WTC11 (cell line): Measurements from ENCODE around the gene SETSIP. TPM values are rescaled to one million over a fixed set of nuclear protein-coding genes. Genes with fewer than 3 reads are reported as not detected.
A peak's percentile ranks its signal among the peaks of the same experiment; 100 is the strongest.

ENCODE experiments used
- ATAC-seq: fragments of 200-7000 bp; cut with Tn5 transposase; 2 replicates; pipeline ENCODE4 v1.10.0; 2021; ENCODE audit warnings: mild to moderate bottlenecking, moderate library complexity
- Bru-seq: library from RNA; stranded (reverse); fragments of 400-500 nt; gene quantifications from one replicate; lab custom pipeline; 2021; lab: Mats Ljungman, UMichigan
- CTCF ChIA-PET: fragments of 300-600 bp; sonication (Branson Sonifier 250); formaldehyde crosslinking; loops from one replicate; lab custom pipeline; 2021; ENCODE audit warnings: antibody characterized with exemption; lab: Charles Lee
- POLR2A ChIA-PET: fragments of 350-600 bp; sonication (Branson Sonifier 250); formaldehyde crosslinking; loops from one replicate; lab custom pipeline; 2021; ENCODE audit warnings: antibody characterized with exemption; lab: Charles Lee
- DNase-seq: peaks from one replicate; pipeline ENCODE4 v3.0.0; 2021; ENCODE audit warnings: low spot score
- H3K27ac Mint-ChIP-seq: 2 replicates; pipeline ENCODE4 v1.8.0; 2021; ENCODE audit warnings: mixed read lengths
- H3K27me3 Mint-ChIP-seq: 2 replicates; pipeline ENCODE4 v1.8.0; 2021; ENCODE audit warnings: low read depth, mild to moderate bottlenecking, moderate library complexity, mixed read lengths
- H3K36me3 Mint-ChIP-seq: 2 replicates; pipeline ENCODE4 v1.8.0; 2021; ENCODE audit warnings: mixed read lengths
- H3K4me1 Mint-ChIP-seq: 2 replicates; pipeline ENCODE4 v1.8.0; 2022; ENCODE audit warnings: mixed read lengths
- H3K4me3 Mint-ChIP-seq: 2 replicates; pipeline ENCODE4 v1.8.0; 2021; ENCODE audit warnings: mild to moderate bottlenecking, moderate library complexity, mixed read lengths
- H3K9me3 Mint-ChIP-seq: 2 replicates; pipeline ENCODE4 v1.8.0; 2021; ENCODE audit warnings: mixed read lengths
- CREM ChIP-seq: sonication (generic); formaldehyde crosslinking; IDR thresholded peaks from 2 replicates; pipeline ENCODE4 v1.8.1; 2022; ENCODE audit warnings: mild to moderate bottlenecking, missing genetic modification reagents, moderate library complexity
- FOXP1 ChIP-seq: sonication (generic); formaldehyde crosslinking; IDR thresholded peaks from 2 replicates; pipeline ENCODE4 v1.8.0; 2022; ENCODE audit warnings: missing genetic modification reagents, mild to moderate bottlenecking, moderate library complexity, borderline replicate concordance
- JUN ChIP-seq: sonication (generic); formaldehyde crosslinking; IDR thresholded peaks from 2 replicates; pipeline ENCODE4 v1.8.0; 2023; ENCODE audit warnings: mild to moderate bottlenecking, missing genetic modification reagents
- KAT7 ChIP-seq: sonication (generic); formaldehyde crosslinking; IDR thresholded peaks from 2 replicates; pipeline ENCODE4 v1.8.1; 2023; ENCODE audit warnings: missing genetic modification reagents, mild to moderate bottlenecking, borderline replicate concordance
- MXD4 ChIP-seq: fragments of 250-450 bp; sonication (Bioruptor Pico); IDR thresholded peaks from 2 replicates; pipeline ENCODE4 v1.8.0; 2021; ENCODE audit warnings: mild to moderate bottlenecking, moderate library complexity, borderline replicate concordance
- MYBL2 ChIP-seq: sonication (generic); formaldehyde crosslinking; IDR thresholded peaks from 2 replicates; pipeline ENCODE4 v1.8.1; 2023; ENCODE audit warnings: mild to moderate bottlenecking, moderate library complexity, missing genetic modification reagents
- NFATC4 ChIP-seq: fragments of 250-450 bp; sonication (Bioruptor Pico); IDR thresholded peaks from 2 replicates; pipeline ENCODE4 v1.9.0; 2021; ENCODE audit warnings: mild to moderate bottlenecking
- NFE2L1 ChIP-seq: sonication (generic); formaldehyde crosslinking; IDR thresholded peaks from 2 replicates; pipeline ENCODE4 v1.8.1; 2023; ENCODE audit warnings: missing genetic modification reagents
- NR3C1 ChIP-seq: sonication (generic); formaldehyde crosslinking; conservative IDR thresholded peaks from 2 replicates; pipeline ENCODE4 v1.8.1; 2023; ENCODE audit warnings: low read depth, mild to moderate bottlenecking, missing genetic modification reagents
- OVOL2 ChIP-seq: fragments of 250-450 bp; sonication (Bioruptor Pico); IDR thresholded peaks from 2 replicates; pipeline ENCODE4 v1.9.0; 2021; ENCODE audit warnings: mild to moderate bottlenecking, borderline replicate concordance
- TCF7 ChIP-seq: sonication (generic); formaldehyde crosslinking; IDR thresholded peaks from 2 replicates; pipeline ENCODE4 v1.8.0; 2022; ENCODE audit warnings: mild to moderate bottlenecking, low read depth, missing genetic modification reagents, moderate library complexity
- ZNF121 ChIP-seq: sonication (generic); formaldehyde crosslinking; IDR thresholded peaks from 2 replicates; pipeline ENCODE4 v1.8.0; 2023; ENCODE audit warnings: missing genetic modification reagents
- ZNF263 ChIP-seq: sonication (generic); formaldehyde crosslinking; IDR thresholded peaks from 2 replicates; pipeline ENCODE4 v1.8.1; 2022; ENCODE audit warnings: low read depth, mild to moderate bottlenecking, moderate library complexity, missing genetic modification reagents
- ZNF423 ChIP-seq: fragments of 250-450 bp; sonication (Bioruptor Pico); IDR thresholded peaks from 2 replicates; pipeline ENCODE4 v2.1.2; 2022; ENCODE audit warnings: mild to moderate bottlenecking, moderate library complexity
- long read RNA-seq, 3 experiments: library from RNA in 1 of 3; library from capped mRNA in 1 of 3; library from polyadenylated mRNA in 1 of 3; unstranded in 2 of 3; stranded (forward) in 1 of 3; transcript quantifications; one replicate each; pipeline ENCODE4 v2.0.0, GENCODE V29; 2021
- total RNA-seq: library from RNA; stranded (reverse); gene quantifications from 3 replicates; pipeline ENCODE4 v1.2.3, GENCODE V29; 2021
- TF ChIP-seq, protein P1 (sequence below): sonication (generic); formaldehyde crosslinking; IDR thresholded peaks from 2 replicates; pipeline ENCODE4 v1.8.1; 2023; ENCODE audit warnings: mild to moderate bottlenecking, missing genetic modification reagents
- TF ChIP-seq, protein P2 (sequence below): fragments of 250-450 bp; sonication (Bioruptor Pico); IDR thresholded peaks from 2 replicates; pipeline ENCODE4 v1.9.0; 2021; ENCODE audit warnings: mild to moderate bottlenecking
- TF ChIP-seq, protein P3 (sequence below): fragments of 250-450 bp; sonication (Bioruptor Pico); IDR thresholded peaks from 2 replicates; pipeline ENCODE4 v2.1.2; 2022; ENCODE audit warnings: mild to moderate bottlenecking, moderate library complexity
- TF ChIP-seq, protein P4 (sequence below): sonication (generic); formaldehyde crosslinking; IDR thresholded peaks from 2 replicates; pipeline ENCODE4 v1.8.0; 2022; ENCODE audit warnings: mild to moderate bottlenecking, missing genetic modification reagents
- TF ChIP-seq, protein P5 (sequence below): fragments of 200-600 bp; IDR thresholded peaks from 2 replicates; pipeline ENCODE4 v1.8.0; 2022; ENCODE audit warnings: antibody characterized with exemption

SETSIP gene, protein sequence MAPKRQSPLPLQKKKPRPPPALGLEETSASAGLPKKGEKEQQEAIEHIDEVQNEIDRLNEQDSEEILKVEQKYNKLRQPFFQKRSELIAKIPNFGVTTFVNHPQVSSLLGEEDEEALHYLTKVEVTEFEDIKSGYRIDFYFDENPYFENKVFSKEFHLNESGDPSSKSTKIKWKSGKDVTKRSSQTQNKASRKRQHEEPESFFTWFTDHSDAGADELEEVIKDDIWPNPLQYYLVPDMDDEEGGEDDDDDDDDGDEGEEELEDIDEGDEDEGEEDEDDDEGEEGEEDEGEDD
- 0.25 TPM in 1 of 3 replicates, not detected in the others for total RNA-seq
- percentile 27 among the genes with signal in this experiment for Bru-seq, nascent RNA
- long read RNA-seq, experiment 1: 0 reads
- long read RNA-seq, experiment 2, partial matches to known transcripts: 0 of 1 reads
- long read RNA-seq, experiment 2, other reads (novel, unspliced or antisense): 0 of 1 reads
- long read RNA-seq, experiment 3: 0 reads

DNA sequence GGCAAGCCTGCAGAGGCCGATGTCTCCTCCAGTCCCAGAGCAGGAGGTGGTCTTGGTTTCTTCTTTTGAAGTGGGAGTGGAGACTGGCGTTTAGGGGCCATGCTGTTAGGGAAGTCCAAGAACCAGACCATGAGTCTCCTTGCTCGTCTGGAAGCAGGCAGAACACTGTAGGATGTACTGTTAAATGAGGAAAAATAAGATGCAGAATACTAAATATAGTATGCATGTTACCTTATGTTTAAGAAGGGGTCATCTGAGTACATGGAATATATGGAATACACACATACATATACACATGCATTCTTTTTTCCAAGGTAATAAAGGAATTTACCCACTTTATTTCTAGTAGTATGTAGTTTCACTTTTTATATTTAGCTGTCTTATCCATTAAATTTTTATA is at the start of gene SETSIP:
Gene SETSIP (minus strand): TSS at position 101 of the 400 bp plus-strand sequence. CDS start 0 bp downstream, at position 101.
- Mint-ChIP-seq H3K36me3 (no peaks in the 10 kb centered on the region), H3K9me3 (no peaks in the 10 kb centered on the region), H3K27ac (no peak within 1 kb of the TSS), H3K27me3 (no peaks in the 10 kb centered on the region), H3K4me1 (peaks cover 15% of the 10 kb centered on the region), H3K4me3 (no peak within 1 kb of the TSS)
- ChIA-PET POLR2A (no interaction called here), CTCF (interaction anchor here (1.6 kb wide), 1 partner anchor 216 kb away, joined by 3 read pairs; no protein-coding TSS in a partner anchor)
- no peak for ATAC-seq
- no peak for DNase-seq
- TF ChIP-seq NFATC4 (CRISPR knock-in tag) (no peak), NR3C1 (CRISPR knock-in tag) (no peak), FOXP1 (CRISPR knock-in tag) (no peak), KAT7 (CRISPR knock-in tag) (no peak), MYBL2 (CRISPR knock-in tag) (no peak), ZNF263 (CRISPR knock-in tag) (no peak), MXD4 (CRISPR knock-in tag) (no peak), NFE2L1 (CRISPR knock-in tag) (no peak), TCF7 (no peak), ZNF121 (no peak), OVOL2 (CRISPR knock-in tag) (no peak), JUN (CRISPR knock-in tag) (no peak), CREM (CRISPR knock-in tag) (no peak), ZNF423 (no peak)
- TF ChIP-seq, protein P1, sequence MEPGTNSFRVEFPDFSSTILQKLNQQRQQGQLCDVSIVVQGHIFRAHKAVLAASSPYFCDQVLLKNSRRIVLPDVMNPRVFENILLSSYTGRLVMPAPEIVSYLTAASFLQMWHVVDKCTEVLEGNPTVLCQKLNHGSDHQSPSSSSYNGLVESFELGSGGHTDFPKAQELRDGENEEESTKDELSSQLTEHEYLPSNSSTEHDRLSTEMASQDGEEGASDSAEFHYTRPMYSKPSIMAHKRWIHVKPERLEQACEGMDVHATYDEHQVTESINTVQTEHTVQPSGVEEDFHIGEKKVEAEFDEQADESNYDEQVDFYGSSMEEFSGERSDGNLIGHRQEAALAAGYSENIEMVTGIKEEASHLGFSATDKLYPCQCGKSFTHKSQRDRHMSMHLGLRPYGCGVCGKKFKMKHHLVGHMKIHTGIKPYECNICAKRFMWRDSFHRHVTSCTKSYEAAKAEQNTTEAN (CRISPR knock-in tag): no peak
- TF ChIP-seq, protein P2, sequence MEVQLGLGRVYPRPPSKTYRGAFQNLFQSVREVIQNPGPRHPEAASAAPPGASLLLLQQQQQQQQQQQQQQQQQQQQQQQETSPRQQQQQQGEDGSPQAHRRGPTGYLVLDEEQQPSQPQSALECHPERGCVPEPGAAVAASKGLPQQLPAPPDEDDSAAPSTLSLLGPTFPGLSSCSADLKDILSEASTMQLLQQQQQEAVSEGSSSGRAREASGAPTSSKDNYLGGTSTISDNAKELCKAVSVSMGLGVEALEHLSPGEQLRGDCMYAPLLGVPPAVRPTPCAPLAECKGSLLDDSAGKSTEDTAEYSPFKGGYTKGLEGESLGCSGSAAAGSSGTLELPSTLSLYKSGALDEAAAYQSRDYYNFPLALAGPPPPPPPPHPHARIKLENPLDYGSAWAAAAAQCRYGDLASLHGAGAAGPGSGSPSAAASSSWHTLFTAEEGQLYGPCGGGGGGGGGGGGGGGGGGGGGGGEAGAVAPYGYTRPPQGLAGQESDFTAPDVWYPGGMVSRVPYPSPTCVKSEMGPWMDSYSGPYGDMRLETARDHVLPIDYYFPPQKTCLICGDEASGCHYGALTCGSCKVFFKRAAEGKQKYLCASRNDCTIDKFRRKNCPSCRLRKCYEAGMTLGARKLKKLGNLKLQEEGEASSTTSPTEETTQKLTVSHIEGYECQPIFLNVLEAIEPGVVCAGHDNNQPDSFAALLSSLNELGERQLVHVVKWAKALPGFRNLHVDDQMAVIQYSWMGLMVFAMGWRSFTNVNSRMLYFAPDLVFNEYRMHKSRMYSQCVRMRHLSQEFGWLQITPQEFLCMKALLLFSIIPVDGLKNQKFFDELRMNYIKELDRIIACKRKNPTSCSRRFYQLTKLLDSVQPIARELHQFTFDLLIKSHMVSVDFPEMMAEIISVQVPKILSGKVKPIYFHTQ (CRISPR knock-in tag): no peak
- TF ChIP-seq, protein P3, sequence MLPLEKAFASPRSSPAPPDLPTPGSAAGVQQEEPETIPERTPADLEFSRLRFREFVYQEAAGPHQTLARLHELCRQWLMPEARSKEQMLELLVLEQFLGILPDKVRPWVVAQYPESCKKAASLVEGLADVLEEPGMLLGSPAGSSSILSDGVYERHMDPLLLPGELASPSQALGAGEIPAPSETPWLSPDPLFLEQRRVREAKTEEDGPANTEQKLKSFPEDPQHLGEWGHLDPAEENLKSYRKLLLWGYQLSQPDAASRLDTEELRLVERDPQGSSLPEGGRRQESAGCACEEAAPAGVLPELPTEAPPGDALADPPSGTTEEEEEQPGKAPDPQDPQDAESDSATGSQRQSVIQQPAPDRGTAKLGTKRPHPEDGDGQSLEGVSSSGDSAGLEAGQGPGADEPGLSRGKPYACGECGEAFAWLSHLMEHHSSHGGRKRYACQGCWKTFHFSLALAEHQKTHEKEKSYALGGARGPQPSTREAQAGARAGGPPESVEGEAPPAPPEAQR: no peak
- TF ChIP-seq, protein P4, sequence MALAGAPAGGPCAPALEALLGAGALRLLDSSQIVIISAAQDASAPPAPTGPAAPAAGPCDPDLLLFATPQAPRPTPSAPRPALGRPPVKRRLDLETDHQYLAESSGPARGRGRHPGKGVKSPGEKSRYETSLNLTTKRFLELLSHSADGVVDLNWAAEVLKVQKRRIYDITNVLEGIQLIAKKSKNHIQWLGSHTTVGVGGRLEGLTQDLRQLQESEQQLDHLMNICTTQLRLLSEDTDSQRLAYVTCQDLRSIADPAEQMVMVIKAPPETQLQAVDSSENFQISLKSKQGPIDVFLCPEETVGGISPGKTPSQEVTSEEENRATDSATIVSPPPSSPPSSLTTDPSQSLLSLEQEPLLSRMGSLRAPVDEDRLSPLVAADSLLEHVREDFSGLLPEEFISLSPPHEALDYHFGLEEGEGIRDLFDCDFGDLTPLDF (CRISPR knock-in tag): no peak

DNA sequence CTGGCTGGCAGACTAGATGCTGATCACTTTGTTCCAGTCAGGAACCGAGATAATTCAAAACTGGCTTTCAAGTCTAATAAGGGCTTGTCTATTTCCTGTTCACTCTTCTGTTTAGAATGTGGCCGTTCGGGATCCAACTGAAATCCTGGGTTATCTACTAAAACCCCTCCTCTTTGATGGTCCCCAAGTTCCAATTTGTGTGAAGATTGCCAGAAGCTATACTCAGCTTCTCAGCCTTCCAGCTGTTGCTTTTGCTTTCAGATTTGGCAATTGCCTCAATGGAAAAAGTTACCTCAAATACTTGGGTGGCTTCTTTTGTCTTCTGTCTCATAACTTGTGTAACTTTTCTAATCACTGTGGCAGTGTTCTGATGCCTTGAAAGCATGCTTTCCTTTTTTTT is 48.7 kb upstream of the SETSIP start:
- CTCF ChIA-PET: no interaction called here
- POLR2A ChIA-PET: interaction anchor here (0.6 kb wide), 1 partner anchor 188 kb away, joined by 8 read pairs; no protein-coding TSS in a partner anchor
- Mint-ChIP-seq H3K36me3 (no peaks in the 10 kb centered on the region), H3K27ac (no peak overlapping the region), H3K27me3 (no peaks in the 10 kb centered on the region), H3K4me3 (no peak overlapping the region), H3K9me3 (no peaks in the 10 kb centered on the region), H3K4me1 (no peaks in the 10 kb centered on the region)
- DNase-seq (no peak), ATAC-seq (no peak)
- TF ChIP-seq CREM (CRISPR knock-in tag): no peak
- TF ChIP-seq, protein P5, sequence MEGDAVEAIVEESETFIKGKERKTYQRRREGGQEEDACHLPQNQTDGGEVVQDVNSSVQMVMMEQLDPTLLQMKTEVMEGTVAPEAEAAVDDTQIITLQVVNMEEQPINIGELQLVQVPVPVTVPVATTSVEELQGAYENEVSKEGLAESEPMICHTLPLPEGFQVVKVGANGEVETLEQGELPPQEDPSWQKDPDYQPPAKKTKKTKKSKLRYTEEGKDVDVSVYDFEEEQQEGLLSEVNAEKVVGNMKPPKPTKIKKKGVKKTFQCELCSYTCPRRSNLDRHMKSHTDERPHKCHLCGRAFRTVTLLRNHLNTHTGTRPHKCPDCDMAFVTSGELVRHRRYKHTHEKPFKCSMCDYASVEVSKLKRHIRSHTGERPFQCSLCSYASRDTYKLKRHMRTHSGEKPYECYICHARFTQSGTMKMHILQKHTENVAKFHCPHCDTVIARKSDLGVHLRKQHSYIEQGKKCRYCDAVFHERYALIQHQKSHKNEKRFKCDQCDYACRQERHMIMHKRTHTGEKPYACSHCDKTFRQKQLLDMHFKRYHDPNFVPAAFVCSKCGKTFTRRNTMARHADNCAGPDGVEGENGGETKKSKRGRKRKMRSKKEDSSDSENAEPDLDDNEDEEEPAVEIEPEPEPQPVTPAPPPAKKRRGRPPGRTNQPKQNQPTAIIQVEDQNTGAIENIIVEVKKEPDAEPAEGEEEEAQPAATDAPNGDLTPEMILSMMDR: no peak
